GM12891 (cell line): Measurements from ENCODE around the gene TASOR.
"Not testable (repeated sequence)": the region's sequence is repeated elsewhere in the genome, so short reads cannot be mapped to it uniquely, and the experiment has no call there.

Experiments
- DNase-seq: peaks from one replicate; pipeline ENCODE4 v3.0.0; 2011; ENCODE audit warnings: low spot score; ENCODE audit not compliant: insufficient read length
- FAIRE-seq: peaks from 2 replicates; lab custom pipeline; 2011; peaks lifted over from hg19 to GRCh38; lab: Jason Lieb, UNC
- PAX5 ChIP-seq: IDR thresholded peaks from 2 replicates; pipeline ENCODE4 v1.6.1; 2011; ENCODE audit warnings: low read length, moderate library complexity, mild to moderate bottlenecking; ENCODE audit not compliant: insufficient read depth, severe bottlenecking
- POLR2A ChIP-seq: IDR thresholded peaks from 2 replicates; pipeline ENCODE4 v1.6.1; 2011; ENCODE audit warnings: low read depth, low read length, control low read depth
- POLR2AphosphoS5 ChIP-seq: IDR thresholded peaks from 2 replicates; pipeline ENCODE4 v1.6.1; 2011; ENCODE audit warnings: low read depth, low read length, control low read depth
- POU2F2 ChIP-seq: IDR thresholded peaks from 2 replicates; pipeline ENCODE4 v1.6.1; 2011; ENCODE audit warnings: low read depth, mild to moderate bottlenecking, control low read depth, low read length, moderate library complexity
- SPI1 ChIP-seq: IDR thresholded peaks from 2 replicates; pipeline ENCODE4 v1.6.1; 2011; ENCODE audit warnings: low read depth, low read length, control low read depth
- TAF1 ChIP-seq: IDR thresholded peaks from 2 replicates; pipeline ENCODE4 v1.6.1; 2011; ENCODE audit warnings: low read depth, low read length, control low read depth

The TASOR gene

DNA sequence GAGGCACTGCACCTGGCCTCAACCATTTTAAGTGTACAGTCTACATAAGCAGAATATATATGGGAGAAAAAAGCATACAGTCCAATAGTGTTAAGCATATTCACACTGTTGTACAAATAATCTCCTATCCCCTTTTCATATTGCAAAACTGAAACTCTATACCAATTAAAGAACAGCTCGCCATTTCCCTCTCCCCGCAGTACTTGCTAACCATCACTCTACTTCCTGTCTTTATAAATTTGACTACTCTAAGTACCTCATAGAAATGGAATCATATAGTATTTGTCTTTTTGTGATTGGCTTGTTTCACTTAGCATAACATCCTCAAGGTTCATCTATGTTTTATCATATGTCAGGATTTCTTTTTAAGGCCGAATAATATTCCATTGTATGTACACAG lies 21.6 kb upstream of the TASOR start:
- peak; percentile 9; the same call in 1 of the 2 replicates for TF ChIP-seq SPI1
- TF ChIP-seq POU2F2: no peak
- TF ChIP-seq PAX5: no peak
- DNase-seq: no peak
- FAIRE-seq: peak; percentile 87

GRCh38 chr3:56702490-56703315 lies 19.6 kb upstream of the TASOR start:
- DNase-seq: no peak
- no peak for TF ChIP-seq PAX5
- no peak for TF ChIP-seq POU2F2
- TF ChIP-seq POLR2AphosphoS5: no peak
- no peak for TF ChIP-seq TAF1
- TF ChIP-seq POLR2A: no peak
- TF ChIP-seq SPI1: no peak
- peak; percentile 85 for FAIRE-seq

GRCh38 chr3:56700151-56700550 lies 17.1 kb upstream of the TASOR start:
- DNase-seq (no peak), FAIRE-seq (no peak)
- TF ChIP-seq TAF1 (no peak), POLR2A (no peak), PAX5 (no peak), POLR2AphosphoS5 (no peak), POU2F2 (no peak), SPI1 (no peak)

DNA sequence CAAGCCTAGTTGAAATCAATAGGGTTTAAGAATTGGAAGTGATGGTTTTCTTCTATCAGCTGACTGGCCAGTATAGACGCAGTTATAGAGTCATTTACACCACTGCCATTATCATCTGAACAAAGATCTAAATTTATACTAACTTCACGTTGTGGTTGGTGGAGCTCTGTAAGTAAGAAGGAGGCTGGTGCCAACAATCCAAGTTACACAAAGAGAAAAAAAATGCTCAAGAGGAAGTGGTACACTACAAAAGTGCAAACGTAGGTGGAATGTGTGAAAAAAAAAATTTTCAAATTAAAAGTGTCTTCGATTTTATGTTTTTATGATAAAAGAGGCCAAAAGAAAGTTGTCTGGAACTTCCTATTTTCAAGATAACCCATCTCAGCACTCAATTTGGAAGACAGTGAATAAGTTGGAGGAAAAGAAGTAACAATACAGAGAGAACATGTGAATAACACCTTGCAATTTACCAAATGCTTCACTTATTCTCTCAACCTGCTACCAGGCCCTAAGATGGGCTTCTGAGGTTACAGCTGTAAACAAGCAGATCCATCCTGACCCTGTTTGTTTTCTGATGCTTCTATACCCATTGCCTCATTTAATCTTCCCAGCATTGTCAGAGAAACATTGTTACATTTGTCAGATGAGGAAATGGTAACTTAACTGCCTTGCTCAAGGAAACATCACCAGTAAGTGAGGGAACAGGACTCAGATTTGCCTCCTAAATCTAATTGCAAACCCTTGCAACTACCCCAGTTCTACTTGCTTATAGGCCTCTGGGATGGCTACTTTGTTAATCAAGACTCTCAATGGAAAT lies 12.0 kb upstream of the TASOR start:
- TF ChIP-seq POU2F2 (no peak), SPI1 (peak; percentile 31; the same call in 1 of the 2 replicates), POLR2A (no peak)
- DNase-seq (no peak), FAIRE-seq (peak; percentile 63)

- DNase-seq: no peak
- TF ChIP-seq POU2F2 (no peak), SPI1 (no peak; the same call in 1 of the 2 replicates), POLR2AphosphoS5 (no peak), POLR2A (no peak), TAF1 (no peak), PAX5 (no peak)
- FAIRE-seq: no peak
Measured at GRCh38 chr3:56693750-56694149, 10.7 kb upstream of the TASOR start.

DNA sequence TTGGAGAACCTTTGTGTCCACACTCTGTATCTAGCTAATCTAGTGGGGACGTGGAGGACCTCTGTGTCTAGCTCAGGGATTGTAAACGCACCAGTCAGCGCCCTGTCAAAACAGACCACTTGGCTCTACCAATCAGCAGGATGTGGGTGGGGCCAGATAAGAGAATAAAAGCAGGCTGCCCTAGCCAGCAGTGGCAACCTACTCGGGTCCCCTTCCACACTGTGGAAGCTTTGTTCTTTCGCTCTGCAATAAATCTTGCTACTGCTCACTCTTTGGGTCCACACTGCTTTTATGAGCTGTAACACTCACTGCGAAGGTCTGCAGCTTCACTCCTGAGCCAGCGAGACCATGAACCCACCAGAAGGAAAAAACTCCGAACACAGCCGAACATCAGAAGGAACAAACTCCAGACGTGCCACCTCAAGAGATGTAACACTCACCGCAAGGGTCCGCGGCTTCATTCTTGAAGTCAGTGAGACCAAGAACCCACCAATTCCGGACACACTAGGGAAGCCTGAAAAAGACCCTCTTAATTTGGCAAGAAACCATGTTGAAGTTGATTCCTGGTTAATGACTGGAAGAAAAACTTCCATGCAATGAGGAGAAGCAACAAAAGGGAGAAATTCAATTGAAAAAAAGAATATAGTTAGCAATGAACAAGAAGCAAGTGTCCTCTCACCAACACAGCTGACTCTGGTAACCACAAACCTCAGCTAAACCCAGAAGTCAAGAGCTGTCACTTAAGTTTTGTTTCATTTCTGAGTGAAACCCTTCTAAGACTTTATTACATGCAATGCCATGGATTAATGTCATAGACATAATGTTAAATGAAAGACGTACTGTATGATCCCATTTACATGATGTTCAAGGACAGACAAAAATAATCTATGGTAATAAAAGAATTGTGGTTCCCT lies 9.7 kb upstream of the TASOR start:
- peak; percentile 86 for FAIRE-seq

GRCh38 chr3:56692001-56692365 lies 8.9 kb upstream of the TASOR start:
- not testable (repeated sequence) for FAIRE-seq, DNase-seq

More for the DNA sequence above, 9.7 kb upstream of the TASOR start:
- not testable (repeated sequence) for DNase-seq

GRCh38 chr3:56691165-56692000 lies 8.3 kb upstream of the TASOR start:
- DNase-seq (no peak), FAIRE-seq (no peak)
- TF ChIP-seq POLR2AphosphoS5 (no peak), TAF1 (no peak), SPI1 (no peak), POLR2A (no peak), POU2F2 (no peak), PAX5 (no peak)

GRCh38 chr3:56689303-56689702 lies 6.2 kb upstream of the TASOR start:
- no peak for TF ChIP-seq SPI1
- TF ChIP-seq POLR2AphosphoS5: no peak
- TF ChIP-seq PAX5: no peak
- no peak for TF ChIP-seq POU2F2
- no peak for TF ChIP-seq POLR2A
- no peak for TF ChIP-seq TAF1
- DNase-seq (no peak), FAIRE-seq (no peak)
